Cardiac fibroblast (primary cell): ENCODE measurements around the gene ASB1.

ENCODE experiments used
- DNase-seq, 2 donors: peaks; one replicate each; pipeline versions ENCODE4 v3.0.0 to v3.0.0-alpha.2; 2010; ENCODE audit warnings: low read depth in 2 of 2
- H3K4me3 ChIP-seq, 2 donors: replicated peaks in 1 of 2; 1 replicate in 1 of 2; 2 replicates in 1 of 2; pipeline ENCODE4 v1.5.1; 2011; ENCODE audit warnings: low read depth in 2 of 2, low read length in 2 of 2, mild to moderate bottlenecking in 2 of 2, moderate library complexity in 1 of 2
- CTCF ChIP-seq: IDR thresholded peaks from one replicate; pipeline ENCODE4 v1.5.1; 2011; ENCODE audit warnings: low read depth, mild to moderate bottlenecking, low read length, inconsistent platforms

The ASB1 gene

DNA sequence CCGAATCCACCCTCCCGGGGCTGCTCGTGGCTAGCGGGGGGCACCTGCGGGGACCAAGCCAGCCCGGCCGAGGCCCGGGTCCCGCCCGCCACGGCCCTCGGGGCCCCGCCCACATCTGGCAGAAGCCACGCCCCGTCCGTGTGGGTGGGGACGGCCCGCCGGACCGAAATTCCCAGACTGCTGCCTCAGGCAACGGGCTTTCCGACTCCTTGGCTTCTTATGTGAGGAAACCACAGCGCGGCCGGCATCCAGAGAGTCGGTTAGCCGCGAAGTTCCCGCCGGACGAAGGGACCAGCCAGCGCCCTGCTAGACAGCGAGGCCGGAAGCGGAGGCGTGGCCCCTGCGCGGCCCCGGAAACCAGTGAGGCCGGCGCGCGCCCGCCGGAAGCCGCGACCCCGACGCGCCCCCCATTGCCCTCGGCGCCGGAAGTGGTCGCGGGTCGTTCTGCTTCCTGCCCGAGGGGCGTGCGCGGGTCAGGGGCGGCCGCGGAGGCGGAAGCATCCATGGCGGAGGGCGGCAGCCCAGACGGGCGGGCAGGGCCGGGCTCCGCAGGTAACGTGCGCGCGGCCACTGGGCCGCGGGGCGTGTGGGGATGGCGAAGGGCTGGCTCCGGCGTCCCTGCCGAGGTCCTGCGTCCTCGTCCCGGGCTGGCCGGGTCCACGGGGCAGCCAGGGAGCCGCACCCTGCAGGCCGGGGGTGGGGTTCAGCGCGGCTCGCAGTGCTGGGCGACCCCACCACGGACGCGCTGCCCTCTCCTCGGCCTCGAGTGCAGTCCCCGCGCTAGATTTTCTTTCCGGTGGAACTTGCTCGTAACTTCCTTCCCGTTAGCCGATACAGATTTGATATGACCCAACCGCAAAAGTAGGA, at the start of gene ASB1:
Gene ASB1, plus strand, starts transcription at position 360 of the 867 bp plus-strand sequence. Its CDS starts 144 bp downstream, at position 504.
- TF ChIP-seq CTCF, result no peak
- peak within 1 kb of the TSS; percentile 77 to 87 for H3K4me3 ChIP-seq
- DNase-seq, result peak; percentile 87

- H3K4me3 ChIP-seq, result no peak overlapping the region
- TF ChIP-seq CTCF, result no peak
- DNase-seq, result no peak
Measured at GRCh38 chr2:238378230-238379095, 48.3 kb upstream of the ASB1 start.

- peak; percentile 67 to 77 for DNase-seq
- H3K4me3 ChIP-seq, result no peak overlapping the region
- TF ChIP-seq CTCF, result no peak
Measured at GRCh38 chr2:238379096-238379810, 47.5 kb upstream of the ASB1 start.

GRCh38 chr2:238380336-238380735, 46.4 kb upstream of the ASB1 start:
- no peak for DNase-seq
- TF ChIP-seq CTCF, result no peak
- H3K4me3 ChIP-seq, result no peak overlapping the region

DNA sequence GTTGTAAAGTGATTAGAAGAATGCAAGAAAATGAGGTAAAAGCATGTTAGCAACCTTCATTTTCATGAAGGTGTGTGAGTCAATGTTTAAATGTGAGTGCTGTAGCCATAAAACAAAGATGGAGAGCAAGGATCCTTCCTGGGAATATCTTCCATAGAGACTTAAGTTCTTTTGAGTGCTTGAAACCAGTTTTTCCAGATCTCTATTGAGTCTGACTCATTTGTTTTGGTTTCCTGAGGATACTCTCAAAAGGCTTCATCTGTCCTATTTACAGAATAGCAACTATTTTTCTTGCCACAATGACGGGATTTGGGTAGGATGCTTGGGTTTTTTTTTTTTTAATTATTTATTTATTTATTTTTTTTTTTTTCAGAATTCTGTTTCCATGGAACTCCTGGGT, 45.9 kb upstream of the ASB1 start:
- DNase-seq, result peak; percentile 64 to 84
- H3K4me3 ChIP-seq, result no peak overlapping the region
- TF ChIP-seq CTCF, result no peak

GRCh38 chr2:238381341-238382115, 45.2 kb upstream of the ASB1 start:
- DNase-seq, result no peak
- TF ChIP-seq CTCF, result no peak
- no peak overlapping the region for H3K4me3 ChIP-seq
